H1 (cell line): ENCODE results near the gene FXYD7. TPM values are rescaled to one million over a fixed set of nuclear protein-coding genes. Genes with fewer than 3 reads are reported as not detected.

Experiments
- BACH1 ChIP-seq: IDR thresholded peaks from 2 replicates; pipeline ENCODE4 v1.6.1; 2012; ENCODE audit warnings: low read length, improper control_type of control experiment
- BCL11A ChIP-seq, 2 experiments: IDR thresholded peaks; one replicate each; pipeline ENCODE4 v1.6.1; 2011; ENCODE audit warnings: low read depth in 2 of 2, low read length in 2 of 2, mild to moderate bottlenecking in 2 of 2
- BRCA1 ChIP-seq: IDR thresholded peaks from 2 replicates; pipeline ENCODE4 v1.6.1; 2012; ENCODE audit warnings: low read depth, low read length, improper control_type of control experiment
- CBX5 ChIP-seq: fragments of 300-800, 300-1000 bp; sonication (generic); IDR thresholded peaks from 2 replicates; pipeline ENCODE4 v1.7.1; 2016; ENCODE audit warnings: antibody characterized with exemption, low read length, low read depth
- CREB1 ChIP-seq: IDR thresholded peaks from 2 replicates; pipeline ENCODE4 v1.6.1; 2012; ENCODE audit warnings: inconsistent platforms
- CTCF ChIP-seq, 3 experiments: IDR thresholded peaks; 1 replicate in 2 of 3; 2 replicates in 1 of 3; pipeline versions ENCODE4 v1.5.1 to v1.6.1; 2011; ENCODE audit warnings: low read length in 3 of 3, mild to moderate bottlenecking in 3 of 3, inconsistent platforms in 2 of 3, low read depth in 1 of 3, moderate library complexity in 1 of 3; ENCODE audit not compliant: insufficient read depth in 1 of 3; ENCODE audit errors: control extremely low read depth in 1 of 3
- EP300 ChIP-seq, 2 experiments: IDR thresholded peaks; 1 replicate in 1 of 2; 2 replicates in 1 of 2; pipeline ENCODE4 v1.6.1; 2011 to 2012; ENCODE audit warnings: low read depth in 2 of 2, low read length in 2 of 2, mild to moderate bottlenecking in 2 of 2, borderline replicate concordance in 1 of 2, inconsistent platforms in 1 of 2, moderate library complexity in 1 of 2
- EZH2 ChIP-seq: fragments of 200-600 bp; sonication (generic); IDR thresholded peaks from 2 replicates; pipeline ENCODE4 v1.7.1; 2012; ENCODE audit warnings: low read depth, mild to moderate bottlenecking, moderate library complexity, low read length, inconsistent platforms; ENCODE audit not compliant: severe bottlenecking
- GTF2F1 ChIP-seq: IDR thresholded peaks from 2 replicates; pipeline ENCODE4 v1.6.1; 2012; ENCODE audit warnings: low read depth, low read length, improper control_type of control experiment, borderline replicate concordance
- HDAC2 ChIP-seq, 2 experiments: fragments of 300-600 bp in 1 of 2; sonication (generic) in 1 of 2; IDR thresholded peaks; 2 replicates each; pipeline ENCODE4 v1.6.1; 2011 to 2012; ENCODE audit warnings: low read depth in 2 of 2, low read length in 2 of 2, mild to moderate bottlenecking in 2 of 2, moderate library complexity in 2 of 2, borderline replicate concordance in 1 of 2, inconsistent platforms in 1 of 2
- POLR2AphosphoS5 ChIP-seq: IDR thresholded peaks from 2 replicates; pipeline ENCODE4 v1.6.1; 2011; ENCODE audit warnings: low read depth, low read length
- RAD21 ChIP-seq, 2 experiments: IDR thresholded peaks in 1 of 2; conservative IDR thresholded peaks in 1 of 2; 2 replicates each; pipeline ENCODE4 v1.6.1; 2011; ENCODE audit warnings: low read depth in 2 of 2, low read length in 2 of 2, improper control_type of control experiment in 1 of 2, inconsistent platforms in 1 of 2, mild to moderate bottlenecking in 1 of 2, moderate library complexity in 1 of 2
- RXRA ChIP-seq: IDR thresholded peaks from 2 replicates; pipeline ENCODE4 v1.6.1; 2011; ENCODE audit warnings: low read depth, mild to moderate bottlenecking, low read length, moderate library complexity; ENCODE audit not compliant: insufficient read depth
- SP1 ChIP-seq: IDR thresholded peaks from 2 replicates; pipeline ENCODE4 v1.6.1; 2011; ENCODE audit warnings: low read depth, low read length
- SP2 ChIP-seq: IDR thresholded peaks from 2 replicates; pipeline ENCODE4 v1.6.1; 2012; ENCODE audit warnings: mild to moderate bottlenecking, low read length, inconsistent platforms
- SUZ12 ChIP-seq: fragments of 200-600 bp; sonication (generic); IDR thresholded peaks from 2 replicates; pipeline ENCODE4 v1.6.1; 2012; ENCODE audit warnings: mild to moderate bottlenecking, inconsistent platforms, low read length, moderate library complexity, mixed read lengths
- TAF7 ChIP-seq: optimal IDR thresholded peaks from 2 replicates; pipeline ENCODE3; 2011; ENCODE audit warnings: low read depth, mild to moderate bottlenecking, inconsistent platforms, low read length, moderate library complexity, borderline replicate concordance
- TBP ChIP-seq: IDR thresholded peaks from 2 replicates; pipeline ENCODE4 v1.6.1; 2011; ENCODE audit warnings: low read depth, low read length, improper control_type of control experiment
- ZNF274 ChIP-seq: IDR thresholded peaks from 2 replicates; pipeline ENCODE4 v1.7.0; 2012; ENCODE audit warnings: low read length, borderline replicate concordance; ENCODE audit errors: extremely low read depth
- polyA plus RNA-seq, 7 experiments: library from polyadenylated mRNA; depleted of rRNA in 3 of 7; stranded (reverse) in 5 of 7; unstranded in 2 of 7; fragments of >200 nt in 5 of 7; fragments of 200-250 nt in 2 of 7; gene quantifications; 1 replicate in 5 of 7; 2 replicates in 1 of 7; 4 replicates in 1 of 7; pipeline versions ENCODE4 v1.2.1 to v1.2.3, GENCODE V29; 2011 to 2013; ENCODE audit warnings: missing spikeins in 2 of 7, mixed read lengths in 2 of 7
- total RNA-seq: library from RNA; stranded (reverse); fragmentation: NEBNext Ultra II Directional; extraction: Animal tissue kit (Norgen Biotek cat#: 25700); gene quantifications from 2 replicates; pipeline ENCODE4 v1.2.1, GENCODE V29; 2021
- TF ChIP-seq, protein P1 (sequence below): IDR thresholded peaks from 2 replicates; pipeline ENCODE4 v1.6.1; 2012; ENCODE audit warnings: inconsistent platforms

FXYD7 gene
- total and polyA plus RNA-seq, 2 of the 8 experiments (the other 6 are each of a cell fraction or from before 2014, with no cell fraction given) = 12.1 to 14.3 TPM

- TF ChIP-seq, protein P1, sequence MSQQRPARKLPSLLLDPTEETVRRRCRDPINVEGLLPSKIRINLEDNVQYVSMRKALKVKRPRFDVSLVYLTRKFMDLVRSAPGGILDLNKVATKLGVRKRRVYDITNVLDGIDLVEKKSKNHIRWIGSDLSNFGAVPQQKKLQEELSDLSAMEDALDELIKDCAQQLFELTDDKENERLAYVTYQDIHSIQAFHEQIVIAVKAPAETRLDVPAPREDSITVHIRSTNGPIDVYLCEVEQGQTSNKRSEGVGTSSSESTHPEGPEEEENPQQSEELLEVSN = 0 out of 2 replicates have a peak, but pooled peaks have one; percentile 15
- TF ChIP-seq TBP (no peak), CREB1 (peak; percentile 23; the same call in 1 of the 2 replicates), HDAC2 (IDR thresholded peaks at IDR 0.05; ENCODE audit: borderline replicate concordance in 1 of 2, low read depth in 2 of 2, low read length in 2 of 2) (0 out of 4 replicates have a peak, but pooled peaks of 1 of the 2 experiments have one; percentile 13), GTF2F1 (no peak), BRCA1 (no peak), TAF7 (no peak), RAD21 (IDR thresholded peaks at IDR 0.05 in 1 of 2, conservative IDR thresholded peaks at IDR 0.05 in 1 of 2; ENCODE audit: low read depth in 2 of 2, low read length in 2 of 2) (peak; percentile 38 to 57; a peak in 3 of 4 replicates), BACH1 (peak; percentile 36; the same call in 1 of the 2 replicates), CBX5 (no peak), POLR2AphosphoS5 (no peak), EP300 (IDR thresholded peaks at IDR 0.05; ENCODE audit: borderline replicate concordance in 1 of 2, low read depth in 2 of 2, low read length in 2 of 2) (peak in 1 of 2 experiments; percentile 44; a peak in 1 of 3 replicates), SUZ12 (no peak), EZH2 (no peak), BCL11A (IDR thresholded peaks at IDR 0.05; ENCODE audit: low read depth in 2 of 2, low read length in 2 of 2) (no peak), SP2 (no peak), RXRA (no peak), SP1 (no peak), ZNF274 (no peak), CTCF (IDR thresholded peaks at IDR 0.05; ENCODE audit: control extremely low read depth in 1 of 3, insufficient read depth in 1 of 3, low read depth in 1 of 3, low read length in 3 of 3) (peak; percentile 68 to 80 (median 73))
Measured at GRCh38 chr19:35153701-35154524, 10.9 kb downstream of the FXYD7 start (continued).
